Activated gamma-delta T cell treated with anti-CD3 and anti-CD28 coated beads, Interleukin-2, amount 50 U/mL, for 16 hours (primary cell): ENCODE results near the gene AMPD3.

Source experiments
- DNase-seq: peaks from one replicate; pipeline ENCODE4 v3.0.0-alpha.2; 2020; ENCODE audit warnings: low read depth

Gene AMPD3

DNA sequence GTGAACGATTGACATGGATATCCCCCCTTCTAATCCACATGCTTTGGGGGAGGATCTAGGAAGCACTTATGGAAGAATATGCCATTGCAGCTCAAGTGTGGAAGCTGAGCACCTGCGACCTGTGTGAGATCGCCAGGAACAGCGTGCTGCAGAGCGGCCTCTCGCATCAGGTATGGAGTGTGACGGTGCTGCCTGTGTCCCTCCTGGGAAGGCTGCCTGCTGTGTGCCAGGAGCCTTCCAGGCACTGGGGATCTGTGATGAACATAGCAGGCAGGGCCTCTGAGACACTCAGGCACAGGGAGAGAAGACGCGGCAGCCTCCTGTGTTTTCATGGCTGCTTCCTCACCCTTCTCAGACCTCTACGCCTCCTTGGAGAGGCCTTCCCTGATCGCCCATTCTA, 49.4 kb downstream of the AMPD3 start:
- DNase-seq, result no peak

DNA sequence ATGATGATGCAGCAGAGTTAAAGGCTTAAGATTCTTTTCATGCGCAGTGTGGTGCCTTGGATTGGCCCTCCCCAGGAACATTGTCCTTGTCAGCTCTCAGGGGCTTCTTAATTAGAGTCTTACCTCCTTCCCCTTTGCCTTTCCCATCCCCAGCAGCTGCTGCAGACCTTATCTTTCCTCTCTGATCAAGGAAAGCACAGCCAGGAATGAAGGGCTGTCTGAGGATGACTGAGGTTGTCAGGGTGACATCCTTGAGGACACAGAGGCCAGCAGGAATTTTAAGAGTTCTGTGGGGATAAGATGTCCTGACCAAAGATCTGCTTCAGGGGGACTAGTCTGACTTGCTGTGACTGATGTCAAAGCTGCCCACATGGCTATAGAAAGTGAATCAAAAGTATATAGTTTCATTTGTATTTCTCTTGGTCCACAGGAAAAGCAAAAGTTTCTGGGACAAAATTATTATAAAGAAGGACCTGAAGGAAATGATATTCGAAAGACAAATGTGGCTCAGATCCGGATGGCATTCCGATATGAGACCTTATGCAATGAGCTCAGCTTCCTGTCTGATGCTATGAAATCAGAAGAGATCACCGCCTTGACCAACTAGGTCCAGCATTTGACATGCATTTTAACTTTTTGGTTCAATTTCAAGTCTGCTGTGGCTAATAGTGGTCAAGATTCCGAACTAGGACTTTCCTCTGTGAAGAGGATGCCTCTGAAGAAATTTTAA, 50.4 kb downstream of the AMPD3 start:
- no peak for DNase-seq

- no peak for DNase-seq
Measured at GRCh38 chr11:10506008-10506370, 50.9 kb downstream of the AMPD3 start.

DNA sequence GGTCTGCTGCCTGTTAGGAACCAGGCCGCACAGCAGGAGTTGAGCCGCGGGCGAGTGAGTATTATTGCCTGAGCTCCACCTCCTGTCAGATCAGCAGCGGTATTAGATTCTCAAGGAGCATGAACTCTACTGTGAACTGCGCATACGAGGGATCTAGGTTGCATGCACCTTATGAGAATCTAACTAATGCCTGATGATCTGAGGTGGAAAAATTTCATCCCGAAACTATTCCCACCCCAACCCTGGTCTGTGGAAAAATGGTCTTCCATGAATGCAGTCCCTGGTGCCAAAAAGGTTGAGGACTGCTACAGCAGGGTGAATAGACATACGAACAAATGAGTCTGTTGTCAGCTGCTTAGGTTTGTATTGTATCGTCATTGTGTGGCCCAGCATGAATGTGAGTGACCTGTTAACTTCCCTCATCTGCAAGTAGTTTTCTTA, 56.1 kb downstream of the AMPD3 start:
- DNase-seq, result no peak

GRCh38 chr11:10514202-10514601, 59.1 kb downstream of the AMPD3 start:
- DNase-seq, result no peak

GRCh38 chr11:10514709-10515108, 59.6 kb downstream of the AMPD3 start:
- DNase-seq, result no peak

- no peak for DNase-seq
Measured at GRCh38 chr11:10515418-10515817, 60.4 kb downstream of the AMPD3 start.

GRCh38 chr11:10518123-10518522, 63.1 kb downstream of the AMPD3 start:
- DNase-seq, result no peak

DNA sequence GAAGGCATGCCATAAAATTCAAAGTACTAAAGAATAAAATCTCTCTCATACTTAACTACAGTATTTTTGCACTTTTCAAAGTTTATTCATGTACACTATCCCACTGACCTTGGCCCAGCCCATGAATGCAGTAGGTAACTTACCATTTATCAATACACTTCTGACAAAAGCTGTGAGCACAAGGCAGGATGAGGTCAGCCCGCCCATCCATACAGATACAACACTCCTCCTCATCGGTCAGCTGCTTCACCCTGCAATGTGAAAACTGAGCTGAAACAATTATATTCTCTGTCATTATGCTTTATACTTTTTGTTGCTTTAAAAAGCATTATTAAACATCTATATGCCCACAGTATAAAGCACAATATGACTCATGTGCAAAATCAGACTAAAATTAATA, 63.8 kb downstream of the AMPD3 start:
- no peak for DNase-seq

DNA sequence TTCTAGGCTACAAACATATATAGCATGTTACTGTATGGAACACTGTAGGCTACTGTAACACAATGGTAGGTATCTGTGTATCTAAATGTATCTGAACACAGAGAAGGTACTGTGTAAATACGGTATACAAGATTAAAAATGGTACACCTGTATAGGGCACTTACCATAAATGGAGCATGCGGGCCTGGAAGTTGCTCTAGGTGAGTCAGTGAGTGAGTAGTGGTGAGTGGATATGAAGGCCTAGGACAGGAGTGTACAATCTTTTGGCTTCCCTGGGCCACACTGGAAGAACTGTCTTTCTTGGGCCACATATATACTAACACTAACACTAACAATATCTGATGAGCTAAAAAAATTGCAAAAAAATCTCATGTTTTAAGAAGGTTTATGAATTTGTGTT, 64.6 kb downstream of the AMPD3 start:
- DNase-seq, result no peak

DNA sequence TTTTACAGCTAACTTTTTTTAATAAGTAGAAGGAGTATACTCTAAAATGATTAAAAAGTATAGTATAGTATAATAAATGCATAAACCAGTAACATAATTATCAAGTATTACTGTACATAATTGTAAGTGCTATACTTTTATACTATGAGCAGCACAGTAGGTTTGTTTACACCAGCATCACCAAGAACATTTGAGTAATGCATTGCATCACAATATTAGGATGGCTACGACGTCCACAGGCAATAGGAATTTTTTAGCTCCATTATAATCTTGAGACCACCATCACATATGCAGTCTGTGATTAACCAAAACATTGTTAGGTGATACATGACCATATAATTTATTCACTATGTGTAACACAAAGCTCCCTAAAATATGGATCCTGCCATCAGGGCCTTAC, 65.5 kb downstream of the AMPD3 start:
- no peak for DNase-seq

DNA sequence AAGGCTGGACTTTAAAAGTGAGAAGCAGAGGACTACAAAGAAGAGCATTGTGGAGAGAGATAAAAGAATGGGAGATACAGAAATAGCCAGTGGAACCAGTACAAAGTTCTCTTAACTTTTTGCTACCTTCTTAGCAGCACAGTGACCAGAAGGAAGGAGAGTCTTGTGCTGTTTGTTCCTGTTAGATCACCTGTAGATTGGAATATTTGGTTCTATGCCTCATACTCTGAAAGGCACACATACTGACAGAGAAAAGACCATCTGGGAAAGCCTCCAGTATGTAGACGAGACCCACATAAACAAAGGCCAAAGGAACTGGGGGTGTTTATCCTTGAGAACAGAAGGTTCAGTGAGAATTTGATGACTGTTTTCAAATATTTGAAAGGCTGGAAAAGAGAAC, 67.2 kb downstream of the AMPD3 start:
- no peak for DNase-seq

DNA sequence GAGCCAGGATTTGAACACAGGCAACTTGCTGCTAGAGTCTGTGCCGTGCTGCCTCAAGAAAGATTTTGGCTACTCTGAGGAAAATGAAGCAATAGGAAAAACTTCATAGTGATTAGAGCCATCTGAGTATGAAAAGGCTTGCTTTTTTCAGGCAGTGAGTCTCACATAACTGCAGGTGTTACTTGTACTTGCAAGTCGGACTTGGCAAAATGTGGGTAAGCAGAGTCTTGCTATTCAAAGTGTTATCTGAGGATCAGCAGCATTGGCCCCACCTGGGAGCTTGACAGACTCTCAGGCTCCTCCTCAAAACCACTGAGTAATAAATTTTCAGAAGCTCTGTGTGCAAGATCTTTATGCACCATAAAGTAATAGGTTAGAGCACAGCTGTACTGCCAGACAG, 67.9 kb downstream of the AMPD3 start:
- no peak for DNase-seq

- no peak for DNase-seq
Measured at GRCh38 chr11:10524471-10524870, 69.4 kb downstream of the AMPD3 start.

DNA sequence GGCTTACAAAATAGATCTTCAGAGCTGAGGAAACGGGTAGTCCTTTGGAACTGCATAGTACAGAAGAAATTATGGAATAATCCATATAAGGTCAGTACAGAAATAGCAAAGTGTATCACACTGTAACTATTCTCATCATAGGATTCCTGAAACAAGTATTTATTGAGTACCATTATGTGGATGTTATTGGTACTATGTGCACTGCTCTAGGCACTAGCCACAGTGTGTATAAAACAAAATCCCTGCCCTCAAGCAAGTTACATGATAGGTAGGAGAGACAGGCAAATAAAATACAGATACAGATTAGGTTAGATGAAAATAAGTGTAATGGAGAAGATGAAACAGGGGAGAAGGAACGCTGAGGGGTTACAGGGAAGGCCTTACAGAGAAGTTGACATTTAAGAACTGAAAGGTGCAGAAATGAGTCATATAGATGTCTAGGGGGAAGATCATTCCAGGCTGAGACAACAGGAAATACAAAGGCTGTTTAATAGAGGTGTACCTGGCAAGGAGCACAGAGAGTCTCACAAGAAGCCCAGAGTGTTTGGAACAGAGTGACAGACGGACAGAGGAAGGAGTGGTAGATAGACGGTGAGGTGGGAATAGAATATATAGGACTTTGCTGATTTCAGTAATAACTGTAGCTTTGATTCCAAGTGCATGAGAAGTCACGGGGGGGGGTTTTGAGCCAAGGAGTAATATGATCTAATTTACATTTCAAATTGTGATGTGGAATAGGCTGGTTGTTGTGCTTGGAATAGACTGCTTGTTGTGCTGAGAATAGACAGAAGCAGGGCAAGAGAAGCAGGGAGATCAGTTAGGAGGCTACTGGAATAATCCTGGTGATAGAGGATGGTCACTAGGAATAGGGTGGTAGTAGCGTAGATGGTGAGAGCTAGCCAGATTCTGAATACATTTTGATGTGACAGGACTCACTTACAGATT, 72.2 kb downstream of the AMPD3 start:
- no peak for DNase-seq

DNA sequence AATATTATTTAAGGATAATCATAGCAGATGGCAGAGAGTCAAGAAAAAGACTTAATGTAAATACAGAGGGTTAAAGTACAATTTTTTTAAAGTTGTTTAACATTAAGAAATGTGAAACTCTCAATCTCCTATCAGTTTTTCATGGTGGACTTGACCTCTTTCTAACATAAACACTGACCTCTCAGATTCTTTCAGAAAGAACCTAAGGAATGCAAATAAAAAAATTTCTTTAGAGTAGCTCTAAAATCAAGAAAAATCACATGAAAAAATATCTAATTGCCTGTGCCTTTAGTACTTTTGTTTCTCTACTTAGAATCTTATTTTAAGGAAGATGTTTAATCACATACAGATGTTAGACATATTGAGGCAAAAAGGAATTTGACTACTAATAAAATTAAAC, 73.1 kb downstream of the AMPD3 start:
- no peak for DNase-seq

GRCh38 chr11:10529279-10529678, 74.2 kb downstream of the AMPD3 start:
- no peak for DNase-seq

GRCh38 chr11:10532526-10532925, 77.5 kb downstream of the AMPD3 start:
- no peak for DNase-seq

DNA sequence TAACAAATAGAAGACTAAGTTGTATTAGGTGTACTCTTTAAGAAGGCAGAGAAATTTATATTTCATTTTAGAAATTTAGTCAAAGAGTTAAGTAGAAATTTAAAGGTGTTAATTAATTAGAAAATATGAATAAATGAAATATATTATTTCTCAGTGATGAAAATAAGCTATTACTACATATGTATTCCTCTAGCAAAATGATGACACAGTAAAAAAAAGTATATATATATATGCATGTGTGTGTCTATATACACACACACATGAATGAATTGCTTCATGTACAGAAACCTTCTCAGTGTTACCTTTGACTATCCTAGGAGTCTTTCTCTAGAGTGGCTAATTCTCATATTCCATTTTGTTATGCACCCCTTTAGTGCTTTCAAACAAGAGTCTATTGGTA, 78.3 kb downstream of the AMPD3 start:
- DNase-seq, result no peak

DNA sequence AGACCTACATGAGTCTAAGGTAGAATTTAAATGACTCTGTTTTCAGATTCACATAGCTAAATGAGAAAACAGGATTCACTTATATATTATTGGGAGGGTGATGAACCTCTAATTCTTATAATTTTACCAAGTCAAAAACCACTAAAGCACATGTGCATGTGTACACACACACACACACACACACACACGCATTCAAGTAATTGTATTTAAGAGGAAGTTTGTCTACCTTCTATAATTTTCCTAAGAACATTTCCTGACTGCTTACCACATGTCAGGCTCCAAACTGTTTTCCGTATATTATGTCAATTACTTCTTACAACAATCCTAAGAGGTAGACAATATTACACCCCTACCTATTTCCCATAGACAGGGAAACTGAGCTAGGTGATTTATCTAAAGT, 79.3 kb downstream of the AMPD3 start:
- DNase-seq, result no peak

- DNase-seq, result no peak
Measured at GRCh38 chr11:10537600-10537999, 82.5 kb downstream of the AMPD3 start.

GRCh38 chr11:10538924-10539323, 83.9 kb downstream of the AMPD3 start:
- DNase-seq, result no peak

GRCh38 chr11:10539339-10539738, 84.3 kb downstream of the AMPD3 start:
- DNase-seq, result no peak

GRCh38 chr11:10540546-10540914, 85.5 kb downstream of the AMPD3 start:
- DNase-seq, result no peak
